Measurements from ENCODE around the gene BRPF3. TPM values are rescaled to one million over a fixed set of nuclear protein-coding genes. Genes with fewer than 3 reads are reported as not detected.

The BRPF3 gene
- polyA plus RNA-seq, 3 donors, result 1.1 to 9.2 (median 1.3) TPM

DNA sequence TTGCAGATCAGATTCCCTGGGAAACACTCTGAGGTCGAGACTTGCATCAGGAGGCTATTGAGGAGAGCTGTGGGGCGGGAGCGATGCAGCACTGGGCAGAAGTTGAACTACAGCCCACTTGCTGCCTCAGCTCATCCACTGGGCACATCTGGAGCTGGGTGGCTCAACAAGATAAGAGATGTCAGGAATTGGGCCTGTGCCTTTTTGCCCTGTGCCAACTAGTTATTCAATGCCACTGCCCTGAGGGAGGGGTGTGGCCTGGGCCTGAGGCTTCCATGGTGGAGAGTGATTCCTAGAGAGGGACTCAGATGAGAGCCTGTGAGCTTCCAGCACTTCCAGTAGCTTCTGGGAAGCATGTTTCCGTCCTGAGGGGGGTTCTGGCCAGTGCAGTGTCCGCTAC is 32.7 kb downstream of the BRPF3 start:
- Histone ChIP-seq H3K4me2 (replicated peaks; ENCODE audit: extremely low read depth, low read length, poor library complexity, severe bottlenecking) (no peak overlapping the region), H3K79me2 (ENCODE audit: insufficient read depth, low read length) (no peaks in the 10 kb centered on the region), H3K27ac (ENCODE audit: low read depth in 1 of 2, low read length in 2 of 2) (no peak overlapping the region), H3K9ac (ENCODE audit: insufficient read depth, low read length, poor library complexity, severe bottlenecking) (no peak overlapping the region), H3K36me3 (replicated peaks in 1 of 2; ENCODE audit: control insufficient read depth in 1 of 2, insufficient read depth in 2 of 2, low read length in 2 of 2) (peaks cover 51 to 86% of the 10 kb centered on the region in 2 donors), H3K4me3 (replicated peaks in 1 of 3; ENCODE audit: low read depth in 2 of 3, low read length in 3 of 3) (no peak overlapping the region), H4K20me1 (ENCODE audit: insufficient read depth, low read length) (no peaks in the 10 kb centered on the region), H3K9me3 (replicated peaks in 1 of 2; ENCODE audit: control insufficient read depth in 1 of 2, insufficient read depth in 1 of 2, low read length in 2 of 2) (no peaks in the 10 kb centered on the region), H2AFZ (ENCODE audit: insufficient read depth, low read depth, low read length, poor library complexity, severe bottlenecking) (no peak overlapping the region), H3K4me1 (ENCODE audit: control insufficient read depth in 1 of 2, insufficient read depth in 2 of 2, low read length in 2 of 2) (peaks cover 18 to 25% of the 10 kb centered on the region in 2 donors), H3K27me3 (ENCODE audit: control insufficient read depth in 2 of 2, insufficient read depth in 2 of 2, low read length in 2 of 2) (no peaks in the 10 kb centered on the region)
- 95% methylated on average over 3 of the region's 5 CpGs for WGBS (ENCODE audit: insufficient coverage)
- Mint-ChIP-seq H3K27me3 (ENCODE audit: low read depth in 3 of 3) (no peaks in the 10 kb centered on the region), H3K4me3 (no peak overlapping the region), H3K36me3 (peaks cover 79 to 81% of the 10 kb centered on the region in 2 donors), H3K27ac (peak overlapping the region in 2 of 7 donors; percentile 1 to 46), H3K9me3 (no peaks in the 10 kb centered on the region), H3K4me1 (peaks cover 25% of the 10 kb centered on the region)
- TF ChIP-seq CTCF (IDR thresholded peaks at IDR 0.05), result no peak
- DNase-seq, result no peak
- intact Hi-C loops (cut with micrococcal nuclease), result no loop called here

- peaks cover 47 to 74% of the 10 kb centered on the region in 2 donors for H3K36me3 ChIP-seq (replicated peaks in 1 of 2; ENCODE audit: control insufficient read depth in 1 of 2, insufficient read depth in 2 of 2, low read length in 2 of 2)
Measured at GRCh38 chr6:36230371-36230770, 33.8 kb downstream of the BRPF3 start.

More at GRCh38 chr6:36230371-36230770, 33.8 kb downstream of the BRPF3 start:
- Mint-ChIP-seq H3K4me1 (peaks cover 16% of the 10 kb centered on the region), H3K9me3 (no peaks in the 10 kb centered on the region), H3K27me3 (ENCODE audit: low read depth in 3 of 3) (no peaks in the 10 kb centered on the region), H3K27ac (peak overlapping the region in 2 of 7 donors; percentile 5 to 37), H3K4me3 (no peak overlapping the region), H3K36me3 (peaks cover 71 to 77% of the 10 kb centered on the region in 2 donors)
- TF ChIP-seq CTCF (IDR thresholded peaks at IDR 0.05), result no peak
- Histone ChIP-seq H3K9ac (ENCODE audit: insufficient read depth, low read length, poor library complexity, severe bottlenecking) (no peak overlapping the region), H3K4me3 (replicated peaks in 1 of 3; ENCODE audit: low read depth in 2 of 3, low read length in 3 of 3) (no peak overlapping the region), H3K9me3 (replicated peaks in 1 of 2; ENCODE audit: control insufficient read depth in 1 of 2, insufficient read depth in 1 of 2, low read length in 2 of 2) (no peaks in the 10 kb centered on the region), H4K20me1 (ENCODE audit: insufficient read depth, low read length) (no peaks in the 10 kb centered on the region), H3K79me2 (ENCODE audit: insufficient read depth, low read length) (no peaks in the 10 kb centered on the region), H3K27ac (ENCODE audit: low read depth in 1 of 2, low read length in 2 of 2) (no peak overlapping the region), H3K27me3 (ENCODE audit: control insufficient read depth in 2 of 2, insufficient read depth in 2 of 2, low read length in 2 of 2) (no peaks in the 10 kb centered on the region), H3K4me2 (replicated peaks; ENCODE audit: extremely low read depth, low read length, poor library complexity, severe bottlenecking) (no peak overlapping the region), H3K4me1 (ENCODE audit: control insufficient read depth in 1 of 2, insufficient read depth in 2 of 2, low read length in 2 of 2) (peaks cover 14 to 16% of the 10 kb centered on the region in 2 donors), H2AFZ (ENCODE audit: insufficient read depth, low read depth, low read length, poor library complexity, severe bottlenecking) (no peak overlapping the region)
- no peak for DNase-seq
- intact Hi-C loops (cut with micrococcal nuclease), result no loop called here
- WGBS (ENCODE audit: insufficient coverage), result over 99% methylated on average over 11 of the region's 11 CpGs

Data from CD14-positive monocyte (primary cell).